ENCODE results near the gene CHST6.

CHST6 gene

GRCh38 chr16:75534560-75535205 lies 39.4 kb upstream of the CHST6 start:
- no peak overlapping the region for H3K27ac ChIP-seq
- TF ChIP-seq CTCF (conservative IDR thresholded peaks at IDR 0.05; ENCODE audit: low read depth): no peak
- no peak for DNase-seq (ENCODE audit: low spot score)
- POLR2A ChIA-PET (ENCODE audit: low non-redundant PET): interaction anchor here (0.7 kb wide), 1 partner anchor 25 kb away, joined by 4 read pairs; no protein-coding TSS in a partner anchor
- CTCF ChIA-PET: interaction anchor here (0.6 kb wide), 1 partner anchor 18 kb away, joined by 4 read pairs; no protein-coding TSS in a partner anchor

- no peak for TF ChIP-seq CTCF (conservative IDR thresholded peaks at IDR 0.05; ENCODE audit: low read depth)
- DNase-seq (ENCODE audit: low spot score): no peak
- ChIA-PET POLR2A (ENCODE audit: low non-redundant PET) (no interaction called here), CTCF (interaction anchor here (0.7 kb wide), 2 partner anchors 11 to 81 kb away, joined by 3 read pairs; no protein-coding TSS in a partner anchor)
- no peak overlapping the region for H3K27ac ChIP-seq
Measured at GRCh38 chr16:75532791-75533190, 37.5 kb upstream of the CHST6 start.

GRCh38 chr16:75532142-75532765 lies 37.0 kb upstream of the CHST6 start:
- TF ChIP-seq CTCF (conservative IDR thresholded peaks at IDR 0.05; ENCODE audit: low read depth): no peak
- ChIA-PET POLR2A (ENCODE audit: low non-redundant PET) (no interaction called here), CTCF (interaction anchor here (0.7 kb wide), 2 partner anchors 11 to 82 kb away, joined by 3 read pairs; no protein-coding TSS in a partner anchor)
- DNase-seq (ENCODE audit: low spot score): no peak
- H3K27ac ChIP-seq: no peak overlapping the region

- DNase-seq (ENCODE audit: low spot score): no peak
- no peak overlapping the region for H3K27ac ChIP-seq
- no peak for TF ChIP-seq CTCF (conservative IDR thresholded peaks at IDR 0.05; ENCODE audit: low read depth)
- ChIA-PET POLR2A (ENCODE audit: low non-redundant PET) (no interaction called here), CTCF (no interaction called here)
Measured at GRCh38 chr16:75529959-75530358, 34.7 kb upstream of the CHST6 start.

GRCh38 chr16:75529056-75529905 lies 34.0 kb upstream of the CHST6 start:
- no peak overlapping the region for H3K27ac ChIP-seq
- DNase-seq (ENCODE audit: low spot score): no peak
- CTCF ChIA-PET: no interaction called here
- TF ChIP-seq CTCF (conservative IDR thresholded peaks at IDR 0.05; ENCODE audit: low read depth): no peak
- POLR2A ChIA-PET (ENCODE audit: low non-redundant PET): no interaction called here

- no peak overlapping the region for H3K27ac ChIP-seq
- ChIA-PET POLR2A (ENCODE audit: low non-redundant PET) (no interaction called here), CTCF (no interaction called here)
- no peak for TF ChIP-seq CTCF (conservative IDR thresholded peaks at IDR 0.05; ENCODE audit: low read depth)
- DNase-seq (ENCODE audit: low spot score): no peak
Measured at GRCh38 chr16:75527825-75528299, 32.6 kb upstream of the CHST6 start.
